Endothelial cell of umbilical vein (primary cell): ENCODE results near the gene ONECUT2.

Experiments used
- CTCF ChIP-seq, 2 donors: IDR thresholded peaks; 1 replicate in 1 of 2; 2 replicates in 1 of 2; pipeline ENCODE4 v1.5.1; 2011; ENCODE audit warnings: low read length in 2 of 2, mild to moderate bottlenecking in 2 of 2, moderate library complexity in 2 of 2, control low read depth in 1 of 2, inconsistent platforms in 1 of 2, low read depth in 1 of 2; ENCODE audit not compliant: insufficient read depth in 1 of 2; ENCODE audit errors: extremely low read depth in 1 of 2
- EZH2 ChIP-seq: IDR thresholded peaks from 2 replicates; pipeline ENCODE4 v1.6.1; 2012; ENCODE audit warnings: borderline replicate concordance, low read depth, mild to moderate bottlenecking, moderate library complexity, low read length, inconsistent platforms; ENCODE audit not compliant: severe bottlenecking
- FOS ChIP-seq: IDR thresholded peaks from 2 replicates; pipeline ENCODE4 v1.6.1; 2011; ENCODE audit warnings: mild to moderate bottlenecking, low read length, moderate library complexity, borderline replicate concordance; ENCODE audit not compliant: insufficient read depth
- GATA2 ChIP-seq: IDR thresholded peaks from 2 replicates; pipeline ENCODE4 v1.7.0; 2011; ENCODE audit warnings: low read depth, mild to moderate bottlenecking, moderate library complexity, mixed read lengths, low read length; ENCODE audit not compliant: insufficient read length, insufficient read depth
- JUN ChIP-seq: IDR thresholded peaks from 2 replicates; pipeline ENCODE4 v1.6.1; 2011; ENCODE audit warnings: borderline replicate concordance, low read depth; ENCODE audit not compliant: insufficient read length, insufficient read depth
- MAX ChIP-seq: IDR thresholded peaks from 2 replicates; pipeline ENCODE4 v1.6.1; 2011; ENCODE audit not compliant: insufficient read depth, insufficient read length
- MYC ChIP-seq: IDR thresholded peaks from one replicate; pipeline ENCODE4 v1.6.1; 2011; ENCODE audit warnings: mild to moderate bottlenecking, low read depth, low read length
- POLR2A ChIP-seq: IDR thresholded peaks from 2 replicates; pipeline ENCODE4 v1.6.1; 2012; ENCODE audit warnings: low read depth, mild to moderate bottlenecking, control low read depth, low read length
- POLR2AphosphoS5 ChIP-seq: IDR thresholded peaks from 2 replicates; pipeline ENCODE4 v1.6.1; 2012; ENCODE audit warnings: low read depth, mild to moderate bottlenecking, control low read depth, low read length, moderate library complexity; ENCODE audit not compliant: insufficient read depth

- TF ChIP-seq CTCF (IDR thresholded peaks at IDR 0.05; ENCODE audit: extremely low read depth in 1 of 2, insufficient read depth in 1 of 2, low read depth in 1 of 2, low read length in 2 of 2): no peak
- no peak for TF ChIP-seq EZH2
- no peak for TF ChIP-seq POLR2AphosphoS5
- no peak for TF ChIP-seq POLR2A
- no peak for TF ChIP-seq MAX
- no peak for TF ChIP-seq JUN
- no peak for TF ChIP-seq GATA2
- TF ChIP-seq FOS: no peak
- TF ChIP-seq MYC: no peak
Observed at GRCh38 chr18:57435846-57436190, 644 bp downstream of the ONECUT2 start.
